Liver (tissue), 9 donors: ENCODE data around the gene PIAS4. TPM values are rescaled to one million over a fixed set of nuclear protein-coding genes. Genes with fewer than 3 reads are reported as not detected.
A peak's percentile ranks its signal among the peaks of the same experiment; 100 is the strongest.

Source experiments
- DNase-seq: peaks from one replicate; pipeline ENCODE4 v3.0.0-alpha.2; 2017; ENCODE audit warnings: low spot score
- H3K27ac ChIP-seq, 2 donors: one replicate each; pipeline ENCODE4 v1.7.0; 2013; ENCODE audit warnings: inconsistent platforms in 2 of 2, low read length in 2 of 2, control low read depth in 1 of 2, low read depth in 1 of 2, mild to moderate bottlenecking in 1 of 2
- H3K27me3 ChIP-seq, 4 donors: one replicate each; pipeline versions ENCODE4 v1.6.1 to v1.7.0; 2013; ENCODE audit warnings: low read length in 3 of 4, inconsistent platforms in 1 of 4, mild to moderate bottlenecking in 1 of 4, moderate library complexity in 1 of 4; ENCODE audit not compliant: control insufficient read depth in 4 of 4, insufficient read depth in 4 of 4
- H3K36me3 ChIP-seq, 4 donors: one replicate each; pipeline versions ENCODE4 v1.6.1 to v1.7.0; 2013; ENCODE audit warnings: low read length in 3 of 4, mild to moderate bottlenecking in 3 of 4, low read depth in 1 of 4, moderate library complexity in 1 of 4; ENCODE audit not compliant: control insufficient read depth in 4 of 4, insufficient read depth in 3 of 4
- H3K4me1 ChIP-seq, 4 donors: one replicate each; pipeline versions ENCODE4 v1.6.1 to v1.7.0; 2013; ENCODE audit warnings: low read length in 3 of 4, mild to moderate bottlenecking in 3 of 4, moderate library complexity in 1 of 4; ENCODE audit not compliant: control insufficient read depth in 4 of 4, insufficient read depth in 4 of 4
- H3K4me3 ChIP-seq, 3 donors: one replicate each; pipeline versions ENCODE4 v1.6.1 to v1.7.0; 2013; ENCODE audit warnings: low read length in 3 of 3, control low read depth in 1 of 3, low read depth in 1 of 3, mild to moderate bottlenecking in 1 of 3
- H3K9ac ChIP-seq, 2 donors: one replicate each; pipeline ENCODE4 v1.7.0; 2013; ENCODE audit warnings: low read length in 2 of 2, mild to moderate bottlenecking in 2 of 2, moderate library complexity in 2 of 2, control low read depth in 1 of 2, low read depth in 1 of 2
- H3K9me3 ChIP-seq, 4 donors: one replicate each; pipeline versions ENCODE4 v1.6.1 to v1.7.0; 2013; ENCODE audit warnings: low read length in 3 of 4; ENCODE audit not compliant: control insufficient read depth in 4 of 4
- EGR1 ChIP-seq, 2 donors: IDR thresholded peaks; 2 replicates each; pipeline ENCODE4 v1.6.1; 2016 to 2018; ENCODE audit warnings: antibody characterized with exemption in 2 of 2, low read depth in 2 of 2
- FOXA1 ChIP-seq: IDR thresholded peaks from 2 replicates; pipeline ENCODE4 v1.6.1; 2016; ENCODE audit warnings: antibody characterized with exemption
- FOXA2 ChIP-seq: IDR thresholded peaks from 2 replicates; pipeline ENCODE4 v1.6.1; 2016; ENCODE audit warnings: antibody characterized with exemption
- GABPA ChIP-seq, 2 donors: IDR thresholded peaks in 1 of 2; conservative IDR thresholded peaks in 1 of 2; 2 replicates each; pipeline ENCODE4 v1.6.1; 2016; ENCODE audit warnings: antibody characterized with exemption in 2 of 2, mild to moderate bottlenecking in 1 of 2, moderate library complexity in 1 of 2
- HNF4A ChIP-seq, 2 donors: conservative IDR thresholded peaks; 2 replicates each; pipeline ENCODE4 v1.6.1; 2016; ENCODE audit warnings: antibody characterized with exemption in 2 of 2, mild to moderate bottlenecking in 2 of 2
- HNF4G ChIP-seq: IDR thresholded peaks from 2 replicates; pipeline ENCODE4 v1.6.1; 2016; ENCODE audit warnings: antibody characterized with exemption
- JUND ChIP-seq, 2 donors: IDR thresholded peaks; 2 replicates each; pipeline ENCODE4 v1.6.1; 2016; ENCODE audit warnings: antibody characterized with exemption in 2 of 2
- MAX ChIP-seq: IDR thresholded peaks from 2 replicates; pipeline ENCODE4 v1.6.1; 2016; ENCODE audit warnings: antibody characterized with exemption
- NR2F2 ChIP-seq: IDR thresholded peaks from 2 replicates; pipeline ENCODE4 v1.6.1; 2016; ENCODE audit warnings: antibody characterized with exemption
- RAD21 ChIP-seq, 2 donors: IDR thresholded peaks; 2 replicates each; pipeline ENCODE4 v1.6.1; 2016; ENCODE audit warnings: antibody characterized with exemption in 2 of 2, mild to moderate bottlenecking in 2 of 2
- REST ChIP-seq: IDR thresholded peaks from 2 replicates; pipeline ENCODE4 v1.6.1; 2016; ENCODE audit warnings: antibody characterized with exemption, mild to moderate bottlenecking
- RXRA ChIP-seq, 2 donors: IDR thresholded peaks; 2 replicates each; pipeline ENCODE4 v1.6.1; 2017 to 2018; ENCODE audit warnings: antibody characterized with exemption in 2 of 2, mild to moderate bottlenecking in 1 of 2
- SP1 ChIP-seq: IDR thresholded peaks from 2 replicates; pipeline ENCODE4 v1.6.1; 2018; ENCODE audit warnings: antibody characterized with exemption, mild to moderate bottlenecking
- TAF1 ChIP-seq: conservative IDR thresholded peaks from 2 replicates; pipeline ENCODE4 v1.6.1; 2016; ENCODE audit warnings: antibody characterized with exemption, mild to moderate bottlenecking
- YY1 ChIP-seq: IDR thresholded peaks from 2 replicates; pipeline ENCODE4 v1.6.1; 2016; ENCODE audit warnings: antibody characterized with exemption, mild to moderate bottlenecking
- ZBTB33 ChIP-seq: IDR thresholded peaks from 2 replicates; pipeline ENCODE4 v1.6.1; 2016; ENCODE audit warnings: antibody characterized with exemption
- WGBS: extraction: QIAGEN DNeasy Blood & Tissue Kit; methylation state at CpG from one replicate; pipeline ENCODE4 v1.1.7; 2013; 5-methylcytosine and 5-hydroxymethylcytosine counted together
- polyA plus RNA-seq, 2 donors: library from polyadenylated mRNA; stranded (reverse) in 1 of 2; unstranded in 1 of 2; fragments of 200-250 nt in 1 of 2; fragments of >200 nt in 1 of 2; fragmentation: Nextera tagmentation in 1 of 2; extraction: Ambion mirVana in 1 of 2; gene quantifications; one replicate each; pipeline versions ENCODE4 v1.2.1 to v1.2.3, GENCODE V29; 2013 to 2015
- total RNA-seq, 2 donors: library from RNA; depleted of rRNA; stranded (reverse); fragments of >200 nt; gene quantifications; one replicate each; pipeline ENCODE4 v1.2.3, GENCODE V29; 2014
- donor health status: healthy.
- donor health status: healthy.
- donor health status: healthy.
- donor health status: healthy.
- donor health status: healthy.

PIAS4 gene
- total and polyA plus RNA-seq, 4 donors, result 5.6 to 14.1 (median 10.6) TPM

- Histone ChIP-seq H3K27ac (peak overlapping the region in 1 of 2 donors; percentile 60), H3K36me3 (peaks cover 0 to 2% (median under 1%) of the 10 kb centered on the region in 4 donors), H3K9me3 (no peaks in the 10 kb centered on the region), H3K27me3 (no peaks in the 10 kb centered on the region), H3K9ac (no peak overlapping the region), H3K4me3 (no peak overlapping the region), H3K4me1 (no peaks in the 10 kb centered on the region)
- TF ChIP-seq YY1, result no peak
- TF ChIP-seq FOXA1, result no peak
- TF ChIP-seq HNF4G, result no peak
- TF ChIP-seq ZBTB33, result no peak
- no peak for TF ChIP-seq RXRA (IDR thresholded peaks at IDR 0.05)
- no peak for TF ChIP-seq TAF1
- DNase-seq, result no peak
- 75% methylated on average over 8 of the region's 8 CpGs for WGBS
Observed at GRCh38 chr19:4084547-4084877, 77.0 kb downstream of the PIAS4 start.

- Histone ChIP-seq H3K4me3 (no peak overlapping the region), H3K9ac (no peak overlapping the region), H3K4me1 (no peaks in the 10 kb centered on the region), H3K36me3 (peaks cover 0 to 14% (median 6%) of the 10 kb centered on the region in 4 donors), H3K9me3 (no peaks in the 10 kb centered on the region), H3K27me3 (no peaks in the 10 kb centered on the region), H3K27ac (no peak overlapping the region)
- 58% methylated on average over 17 of the region's 17 CpGs for WGBS
- no peak for TF ChIP-seq MAX
- TF ChIP-seq REST, result no peak
- TF ChIP-seq FOXA1, result no peak
- TF ChIP-seq EGR1 (IDR thresholded peaks at IDR 0.05; ENCODE audit: low read depth in 2 of 2), result no peak
- no peak for DNase-seq
Observed at GRCh38 chr19:4086411-4086867, 78.9 kb downstream of the PIAS4 start.

GRCh38 chr19:4087787-4088679 lies 80.5 kb downstream of the PIAS4 start:
- Histone ChIP-seq H3K4me3 (no peak overlapping the region), H3K9ac (no peak overlapping the region), H3K27ac (no peak overlapping the region), H3K36me3 (peaks cover 0 to 19% (median 6%) of the 10 kb centered on the region in 4 donors), H3K4me1 (no peaks in the 10 kb centered on the region), H3K27me3 (no peaks in the 10 kb centered on the region), H3K9me3 (no peaks in the 10 kb centered on the region)
- DNase-seq, result no peak
- WGBS, result 82% methylated on average over 31 of the region's 31 CpGs
- TF ChIP-seq HNF4G (no peak), JUND (IDR thresholded peaks at IDR 0.05) (no peak), SP1 (no peak), RAD21 (IDR thresholded peaks at IDR 0.05) (no peak), HNF4A (conservative IDR thresholded peaks at IDR 0.05) (no peak), REST (no peak), MAX (no peak), NR2F2 (no peak), FOXA2 (no peak), GABPA (IDR thresholded peaks at IDR 0.05 in 1 of 2, conservative IDR thresholded peaks at IDR 0.05 in 1 of 2) (no peak)
